Endothelial cell of umbilical vein (primary cell): ENCODE measurements around the gene HEATR5A. TPM values are rescaled to one million over a fixed set of nuclear protein-coding genes. Genes with fewer than 3 reads are reported as not detected.

Experiments
- BruUV-seq: library from RNA; stranded (reverse); fragments of 400-500 nt; replicated peaks from 2 replicates; lab custom pipeline; 2021; lab: Mats Ljungman, UMichigan
- CTCF ChIA-PET: fragments of 300-600, 350-600 bp; sonication (Branson Sonifier 250); formaldehyde crosslinking; loops from one replicate; lab custom pipeline; 2021; ENCODE audit warnings: antibody characterized with exemption, inconsistent platforms; lab: Charles Lee
- POLR2A ChIA-PET: fragments of 300-600, 350-600 bp; sonication (Branson Sonifier 250); formaldehyde crosslinking; loops from one replicate; lab custom pipeline; 2021; ENCODE audit warnings: antibody characterized with exemption, inconsistent platforms; lab: Charles Lee
- DNase-seq: peaks from one replicate; pipeline ENCODE4 v3.0.0-alpha.2; 2011; ENCODE audit warnings: low read depth, low spot score
- FAIRE-seq: peaks from 2 replicates; lab custom pipeline; 2011; peaks lifted over from hg19 to GRCh38; lab: Jason Lieb, UNC
- H2AFZ ChIP-seq: 2 replicates; pipeline ENCODE4 v1.6.0; 2012; ENCODE audit warnings: low read depth, low read length, control low read depth, inconsistent platforms
- H3K27ac ChIP-seq: 2 replicates; pipeline ENCODE4 v1.5.1; 2011; ENCODE audit warnings: low read depth, mild to moderate bottlenecking, control low read depth, low read length, moderate library complexity; ENCODE audit not compliant: insufficient read depth
- H3K27me3 ChIP-seq, 2 experiments: 2 replicates each; pipeline versions ENCODE4 v1.6.0 to v1.6.1; 2011; ENCODE audit warnings: low read length in 2 of 2, mixed read lengths in 1 of 2; ENCODE audit not compliant: control insufficient read depth in 2 of 2, insufficient read depth in 2 of 2
- H3K36me3 ChIP-seq, 2 experiments: 2 replicates in 1 of 2; 3 replicates in 1 of 2; pipeline ENCODE4 v1.5.1; 2011; ENCODE audit warnings: low read length in 2 of 2, mild to moderate bottlenecking in 1 of 2, moderate library complexity in 1 of 2; ENCODE audit not compliant: control insufficient read depth in 2 of 2, insufficient read depth in 2 of 2; ENCODE audit errors: extremely low read depth in 1 of 2
- H3K4me1 ChIP-seq: 3 replicates; pipeline ENCODE4 v1.5.1; 2011; ENCODE audit warnings: mild to moderate bottlenecking, low read length; ENCODE audit not compliant: control insufficient read depth, insufficient read depth; ENCODE audit errors: extremely low read depth
- H3K4me2 ChIP-seq: 2 replicates; pipeline ENCODE4 v1.6.1; 2011; ENCODE audit warnings: low read length, control low read depth, mixed read lengths; ENCODE audit not compliant: insufficient read depth
- H3K4me3 ChIP-seq, 3 experiments: fragments of 200-600 bp in 1 of 3; sonication (generic), shearing (Covaris generic) in 1 of 3; replicated peaks in 1 of 3; 2 replicates each; pipeline ENCODE4 v1.5.1; 2011 to 2016; ENCODE audit warnings: control low read depth in 3 of 3, low read length in 3 of 3, mild to moderate bottlenecking in 2 of 3, inconsistent platforms in 1 of 3, low read depth in 1 of 3, moderate library complexity in 1 of 3; ENCODE audit not compliant: insufficient read depth in 1 of 3
- H3K79me2 ChIP-seq: 2 replicates; pipeline ENCODE4 v1.6.0; 2012; ENCODE audit warnings: low read length, inconsistent platforms; ENCODE audit not compliant: control insufficient read depth, insufficient read depth
- H3K9ac ChIP-seq: replicated peaks from 2 replicates; pipeline ENCODE3; 2011; ENCODE audit warnings: low read length, control low read depth; ENCODE audit not compliant: insufficient read depth; ENCODE audit errors: extremely low read depth
- H3K9me1 ChIP-seq: replicated peaks from 3 replicates; pipeline ENCODE4 v1.6.0; 2011; ENCODE audit warnings: mild to moderate bottlenecking, low read length; ENCODE audit not compliant: control insufficient read depth, insufficient read depth; ENCODE audit errors: extremely low read depth
- H3K9me3 ChIP-seq: replicated peaks from 2 replicates; pipeline ENCODE4 v1.5.1; 2012; ENCODE audit warnings: low read length, inconsistent platforms; ENCODE audit not compliant: control insufficient read depth, insufficient read depth
- H4K20me1 ChIP-seq: replicated peaks from 2 replicates; pipeline ENCODE3; 2011; ENCODE audit warnings: mild to moderate bottlenecking, low read length; ENCODE audit not compliant: control insufficient read depth, insufficient read depth; ENCODE audit errors: extremely low read depth
- EZH2 ChIP-seq: IDR thresholded peaks from 2 replicates; pipeline ENCODE4 v1.6.1; 2012; ENCODE audit warnings: borderline replicate concordance, low read depth, mild to moderate bottlenecking, moderate library complexity, low read length, inconsistent platforms; ENCODE audit not compliant: severe bottlenecking
- FOS ChIP-seq: IDR thresholded peaks from 2 replicates; pipeline ENCODE4 v1.6.1; 2011; ENCODE audit warnings: mild to moderate bottlenecking, low read length, moderate library complexity, borderline replicate concordance; ENCODE audit not compliant: insufficient read depth
- GATA2 ChIP-seq: IDR thresholded peaks from 2 replicates; pipeline ENCODE4 v1.7.0; 2011; ENCODE audit warnings: low read depth, mild to moderate bottlenecking, moderate library complexity, mixed read lengths, low read length; ENCODE audit not compliant: insufficient read length, insufficient read depth
- JUN ChIP-seq: IDR thresholded peaks from 2 replicates; pipeline ENCODE4 v1.6.1; 2011; ENCODE audit warnings: borderline replicate concordance, low read depth; ENCODE audit not compliant: insufficient read length, insufficient read depth
- MYC ChIP-seq: IDR thresholded peaks from one replicate; pipeline ENCODE4 v1.6.1; 2011; ENCODE audit warnings: mild to moderate bottlenecking, low read depth, low read length
- POLR2A ChIP-seq: IDR thresholded peaks from 2 replicates; pipeline ENCODE4 v1.6.1; 2012; ENCODE audit warnings: low read depth, mild to moderate bottlenecking, control low read depth, low read length
- POLR2AphosphoS5 ChIP-seq: IDR thresholded peaks from 2 replicates; pipeline ENCODE4 v1.6.1; 2012; ENCODE audit warnings: low read depth, mild to moderate bottlenecking, control low read depth, low read length, moderate library complexity; ENCODE audit not compliant: insufficient read depth
- dilution Hi-C: fragments of 300-500 bp; cut with MboI; formaldehyde crosslinking; loops from one replicate; pipeline ENCODE4 v1.15.0; 2019; ENCODE audit warnings: low sequenced_read_pairs; ENCODE audit not compliant: extremely low pct_ligation_motif_present
- intact Hi-C: fragments of 100-400 bp; cut with micrococcal nuclease; formaldehyde crosslinking; loops from one replicate; pipeline ENCODE4 v1.10.0; 2022
- polyA plus RNA-seq, 4 experiments: library from polyadenylated mRNA; depleted of rRNA in 3 of 4; stranded (reverse) in 3 of 4; unstranded in 1 of 4; fragments of >200 nt; gene quantifications; 2 replicates each; pipeline versions ENCODE4 v1.2.1 to v1.2.3, GENCODE V29; 2011 to 2012; ENCODE audit warnings: missing spikeins in 1 of 4
- total RNA-seq: library from RNA; stranded (reverse); gene quantifications from 2 replicates; pipeline ENCODE4 v1.2.3, GENCODE V29; 2021
- TF ChIP-seq, protein P1 (sequence below): IDR thresholded peaks from 2 replicates; pipeline ENCODE4 v1.6.1; 2011; ENCODE audit not compliant: insufficient read depth, insufficient read length
- TF ChIP-seq, protein P2 (sequence below), 2 donors: IDR thresholded peaks; 1 replicate in 1 of 2; 2 replicates in 1 of 2; pipeline ENCODE4 v1.5.1; 2011; ENCODE audit warnings: low read length in 2 of 2, mild to moderate bottlenecking in 2 of 2, moderate library complexity in 2 of 2, control low read depth in 1 of 2, inconsistent platforms in 1 of 2, low read depth in 1 of 2; ENCODE audit not compliant: insufficient read depth in 1 of 2; ENCODE audit errors: extremely low read depth in 1 of 2

The HEATR5A gene
- total and polyA plus RNA-seq, 2 donors (not counting 3 experiments of a cell fraction or from before 2014, with no cell fraction given) = 12.6 to 45.3 TPM

DNA sequence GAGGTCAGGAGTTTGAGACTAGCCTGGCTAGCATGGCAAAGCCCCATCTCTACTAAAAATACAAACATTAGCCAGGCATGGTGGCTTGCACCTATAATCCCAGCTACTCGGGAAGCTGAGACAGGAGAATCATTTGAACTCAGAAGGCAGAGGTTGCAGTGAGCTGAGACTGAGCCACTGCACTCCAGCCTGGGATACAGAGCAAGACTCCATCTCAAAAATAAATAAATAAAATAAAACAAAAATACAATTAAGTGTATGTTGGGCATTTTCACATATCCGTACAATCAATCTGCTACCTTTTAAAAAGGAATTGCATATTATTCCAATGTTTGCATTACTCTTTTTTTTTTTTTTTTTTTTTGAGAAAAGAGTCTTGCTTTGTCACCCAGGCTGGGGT lies 165.1 kb downstream of the HEATR5A start:
- TF ChIP-seq, protein P1, sequence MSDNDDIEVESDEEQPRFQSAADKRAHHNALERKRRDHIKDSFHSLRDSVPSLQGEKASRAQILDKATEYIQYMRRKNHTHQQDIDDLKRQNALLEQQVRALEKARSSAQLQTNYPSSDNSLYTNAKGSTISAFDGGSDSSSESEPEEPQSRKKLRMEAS = no peak
- TF ChIP-seq EZH2 = no peak
- no peak for TF ChIP-seq FOS
- no peak for TF ChIP-seq POLR2A
- TF ChIP-seq GATA2 = no peak
- no peak for TF ChIP-seq POLR2AphosphoS5
- no peak for TF ChIP-seq MYC
- TF ChIP-seq, protein P2, sequence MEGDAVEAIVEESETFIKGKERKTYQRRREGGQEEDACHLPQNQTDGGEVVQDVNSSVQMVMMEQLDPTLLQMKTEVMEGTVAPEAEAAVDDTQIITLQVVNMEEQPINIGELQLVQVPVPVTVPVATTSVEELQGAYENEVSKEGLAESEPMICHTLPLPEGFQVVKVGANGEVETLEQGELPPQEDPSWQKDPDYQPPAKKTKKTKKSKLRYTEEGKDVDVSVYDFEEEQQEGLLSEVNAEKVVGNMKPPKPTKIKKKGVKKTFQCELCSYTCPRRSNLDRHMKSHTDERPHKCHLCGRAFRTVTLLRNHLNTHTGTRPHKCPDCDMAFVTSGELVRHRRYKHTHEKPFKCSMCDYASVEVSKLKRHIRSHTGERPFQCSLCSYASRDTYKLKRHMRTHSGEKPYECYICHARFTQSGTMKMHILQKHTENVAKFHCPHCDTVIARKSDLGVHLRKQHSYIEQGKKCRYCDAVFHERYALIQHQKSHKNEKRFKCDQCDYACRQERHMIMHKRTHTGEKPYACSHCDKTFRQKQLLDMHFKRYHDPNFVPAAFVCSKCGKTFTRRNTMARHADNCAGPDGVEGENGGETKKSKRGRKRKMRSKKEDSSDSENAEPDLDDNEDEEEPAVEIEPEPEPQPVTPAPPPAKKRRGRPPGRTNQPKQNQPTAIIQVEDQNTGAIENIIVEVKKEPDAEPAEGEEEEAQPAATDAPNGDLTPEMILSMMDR (IDR thresholded peaks at IDR 0.05; ENCODE audit: extremely low read depth in 1 of 2, insufficient read depth in 1 of 2, low read depth in 1 of 2, low read length in 2 of 2) = no peak
- no peak for TF ChIP-seq JUN
- no peaks in the 10 kb centered on the region for H4K20me1 ChIP-seq
- H3K79me2 ChIP-seq = no peaks in the 10 kb centered on the region
- H3K4me3 ChIP-seq = no peak overlapping the region
- ChIA-PET POLR2A (no interaction called here), CTCF (no interaction called here)
- no peaks in the 10 kb centered on the region for H3K9me3 ChIP-seq
- no peaks in the 10 kb centered on the region for H3K36me3 ChIP-seq
- H3K4me2 ChIP-seq = no peak overlapping the region
- intact Hi-C loops (no loop called here), dilution Hi-C loops (no loop called here)
- FAIRE-seq (no peak), DNase-seq (no peak)
- H3K9me1 ChIP-seq = no peaks in the 10 kb centered on the region
- H3K9ac ChIP-seq = no peak overlapping the region
- H3K27me3 ChIP-seq = no peaks in the 10 kb centered on the region
- no peak overlapping the region for H3K27ac ChIP-seq
- BruUV-seq = no TSS peak
- no peak overlapping the region for H2AFZ ChIP-seq
- no peaks in the 10 kb centered on the region for H3K4me1 ChIP-seq
